HepG2 (cell line): ENCODE results near the gene STK32C. TPM values are rescaled to one million over a fixed set of nuclear protein-coding genes. Genes with fewer than 3 reads are reported as not detected.

Experiments used
- ARID2 ChIP-seq: sonication (generic); formaldehyde crosslinking; IDR thresholded peaks from 2 replicates; pipeline ENCODE4 v1.8.1; 2022; ENCODE audit warnings: mild to moderate bottlenecking, missing genetic modification reagents, borderline replicate concordance
- FOXA3 ChIP-seq: IDR thresholded peaks from 2 replicates; pipeline ENCODE4 v1.6.1; 2016; ENCODE audit warnings: missing genetic modification reagents, missing compliant biosample characterization
- MAFF ChIP-seq: IDR thresholded peaks from 2 replicates; pipeline ENCODE4 v1.6.1; 2011; ENCODE audit warnings: low read depth, low read length, improper control_type of control experiment
- ZNF180 ChIP-seq: sonication (generic); formaldehyde crosslinking; IDR thresholded peaks from 2 replicates; pipeline ENCODE4 v1.4.0; 2020; ENCODE audit warnings: low read depth, missing genetic modification reagents, borderline replicate concordance
- ZNF292 ChIP-seq: sonication (generic); formaldehyde crosslinking; IDR thresholded peaks from 2 replicates; pipeline ENCODE4 v1.8.1; 2022; ENCODE audit warnings: mild to moderate bottlenecking, low read depth, missing genetic modification reagents, borderline replicate concordance
- ZNF660 ChIP-seq: sonication (generic); formaldehyde crosslinking; IDR thresholded peaks from 2 replicates; pipeline ENCODE4 v1.5.1; 2020; ENCODE audit warnings: mild to moderate bottlenecking, low read depth, missing genetic modification reagents, borderline replicate concordance
- ZSCAN22 ChIP-seq: sonication (generic); formaldehyde crosslinking; IDR thresholded peaks from 2 replicates; pipeline ENCODE4 v1.4.0; 2020; ENCODE audit warnings: mild to moderate bottlenecking, missing genetic modification reagents
- polyA plus RNA-seq, 8 experiments: library from polyadenylated mRNA; depleted of rRNA in 3 of 8; stranded (reverse) in 7 of 8; unstranded in 1 of 8; fragments of >200 nt; fragmentation: Illumina TruSeq in 4 of 8; extraction: Trizol in 4 of 8; gene quantifications; 2 replicates each; pipeline versions ENCODE4 v1.2.1 to v1.2.3, GENCODE V29; 2011 to 2016; ENCODE audit warnings: low read depth in 4 of 8, missing spikeins in 1 of 8, mixed read lengths in 1 of 8; ENCODE audit not compliant: insufficient read depth in 1 of 8
- total RNA-seq, 5 experiments: library from RNA; depleted of rRNA; stranded (reverse); fragments of >200 nt; fragmentation: Illumina TruSeq; extraction: Trizol; gene quantifications; 2 replicates each; pipeline ENCODE4 v1.2.3, GENCODE V29; 2016; ENCODE audit warnings: low read depth in 1 of 5
- TF ChIP-seq, protein P1 (sequence below): sonication (generic); formaldehyde crosslinking; IDR thresholded peaks from 2 replicates; pipeline ENCODE4 v1.4.0; 2020; ENCODE audit warnings: missing genetic modification reagents, borderline replicate concordance
- TF ChIP-seq, protein P2 (sequence below): sonication (generic); formaldehyde crosslinking; IDR thresholded peaks from 2 replicates; pipeline ENCODE4 v1.4.0; 2020; ENCODE audit warnings: mild to moderate bottlenecking, missing genetic modification reagents, borderline replicate concordance
- TF ChIP-seq, protein P3 (sequence below): sonication (generic); formaldehyde crosslinking; IDR thresholded peaks from 2 replicates; pipeline ENCODE4 v1.5.0; 2020; ENCODE audit warnings: missing genetic modification reagents
- TF ChIP-seq, protein P4 (sequence below): IDR thresholded peaks from 2 replicates; pipeline ENCODE4 v1.6.1; 2012; ENCODE audit warnings: inconsistent platforms
- TF ChIP-seq, protein P5 (sequence below): sonication (generic); formaldehyde crosslinking; IDR thresholded peaks from 2 replicates; pipeline ENCODE4 v1.5.0; 2020; ENCODE audit warnings: mild to moderate bottlenecking, missing genetic modification reagents, borderline replicate concordance
- TF ChIP-seq, protein P6 (sequence below): sonication (generic); formaldehyde crosslinking; IDR thresholded peaks from 2 replicates; pipeline ENCODE4 v1.5.1; 2020; ENCODE audit warnings: missing genetic modification reagents, mild to moderate bottlenecking, borderline replicate concordance

STK32C gene
- total and polyA plus RNA-seq, 2 of the 13 experiments (the other 11 are each of a cell fraction or from before 2014, with no cell fraction given), result 10.9 to 19.4 TPM

DNA sequence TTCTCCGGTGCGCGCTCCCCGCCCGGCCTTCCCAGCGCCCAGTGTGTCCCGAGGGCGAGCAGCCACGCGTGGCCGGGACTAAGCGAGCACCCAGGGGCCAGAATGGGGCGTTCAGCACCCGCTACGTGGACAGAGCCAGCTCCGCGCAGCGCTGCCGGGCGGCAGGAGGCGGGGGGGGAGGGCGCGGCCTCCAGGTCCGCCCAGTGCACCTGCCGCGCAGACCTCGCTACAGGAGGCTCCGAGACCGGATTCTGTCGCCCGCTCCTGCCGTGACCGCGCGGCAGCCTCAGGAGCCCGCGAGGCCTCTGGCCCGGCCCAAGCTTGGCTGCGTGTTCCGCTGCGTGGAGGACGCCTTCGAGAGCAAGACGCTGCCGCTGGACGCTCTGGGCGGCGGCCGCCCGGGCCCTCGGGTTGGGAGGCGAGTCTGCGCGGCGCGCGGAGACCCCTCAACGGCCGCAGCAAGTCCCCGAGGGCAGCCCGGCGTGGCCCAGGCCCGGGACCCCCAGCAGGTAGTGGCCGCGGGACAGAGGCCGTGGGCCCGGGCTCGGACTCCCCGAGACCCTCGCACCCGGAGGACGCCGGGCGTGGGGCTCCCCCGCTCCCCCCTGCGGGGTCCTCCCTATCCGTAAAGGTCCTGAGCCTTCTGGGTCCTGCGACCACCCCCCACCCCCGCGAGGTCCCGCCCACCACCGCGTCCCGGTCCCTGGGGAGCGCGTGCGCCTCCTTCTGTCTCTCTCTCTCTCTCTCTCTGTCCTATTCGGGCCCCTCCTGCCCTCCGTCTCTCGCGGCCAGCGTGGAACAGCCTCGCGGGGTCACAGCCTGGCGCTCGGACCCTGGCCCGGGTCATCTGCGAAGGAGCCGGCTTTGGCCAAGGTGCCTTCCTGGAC is 121.9 kb downstream of the STK32C start (continued):
- TF ChIP-seq, protein P1, sequence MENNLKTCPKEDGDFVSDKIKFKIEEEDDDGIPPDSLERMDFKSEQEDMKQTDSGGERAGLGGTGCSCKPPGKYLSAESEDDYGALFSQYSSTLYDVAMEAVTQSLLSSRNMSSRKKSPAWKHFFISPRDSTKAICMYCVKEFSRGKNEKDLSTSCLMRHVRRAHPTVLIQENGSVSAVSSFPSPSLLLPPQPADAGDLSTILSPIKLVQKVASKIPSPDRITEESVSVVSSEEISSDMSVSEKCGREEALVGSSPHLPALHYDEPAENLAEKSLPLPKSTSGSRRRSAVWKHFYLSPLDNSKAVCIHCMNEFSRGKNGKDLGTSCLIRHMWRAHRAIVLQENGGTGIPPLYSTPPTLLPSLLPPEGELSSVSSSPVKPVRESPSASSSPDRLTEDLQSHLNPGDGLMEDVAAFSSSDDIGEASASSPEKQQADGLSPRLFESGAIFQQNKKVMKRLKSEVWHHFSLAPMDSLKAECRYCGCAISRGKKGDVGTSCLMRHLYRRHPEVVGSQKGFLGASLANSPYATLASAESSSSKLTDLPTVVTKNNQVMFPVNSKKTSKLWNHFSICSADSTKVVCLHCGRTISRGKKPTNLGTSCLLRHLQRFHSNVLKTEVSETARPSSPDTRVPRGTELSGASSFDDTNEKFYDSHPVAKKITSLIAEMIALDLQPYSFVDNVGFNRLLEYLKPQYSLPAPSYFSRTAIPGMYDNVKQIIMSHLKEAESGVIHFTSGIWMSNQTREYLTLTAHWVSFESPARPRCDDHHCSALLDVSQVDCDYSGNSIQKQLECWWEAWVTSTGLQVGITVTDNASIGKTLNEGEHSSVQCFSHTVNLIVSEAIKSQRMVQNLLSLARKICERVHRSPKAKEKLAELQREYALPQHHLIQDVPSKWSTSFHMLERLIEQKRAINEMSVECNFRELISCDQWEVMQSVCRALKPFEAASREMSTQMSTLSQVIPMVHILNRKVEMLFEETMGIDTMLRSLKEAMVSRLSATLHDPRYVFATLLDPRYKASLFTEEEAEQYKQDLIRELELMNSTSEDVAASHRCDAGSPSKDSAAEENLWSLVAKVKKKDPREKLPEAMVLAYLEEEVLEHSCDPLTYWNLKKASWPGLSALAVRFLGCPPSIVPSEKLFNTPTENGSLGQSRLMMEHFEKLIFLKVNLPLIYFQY (CRISPR knock-in tag), result no peak
- TF ChIP-seq, protein P2, sequence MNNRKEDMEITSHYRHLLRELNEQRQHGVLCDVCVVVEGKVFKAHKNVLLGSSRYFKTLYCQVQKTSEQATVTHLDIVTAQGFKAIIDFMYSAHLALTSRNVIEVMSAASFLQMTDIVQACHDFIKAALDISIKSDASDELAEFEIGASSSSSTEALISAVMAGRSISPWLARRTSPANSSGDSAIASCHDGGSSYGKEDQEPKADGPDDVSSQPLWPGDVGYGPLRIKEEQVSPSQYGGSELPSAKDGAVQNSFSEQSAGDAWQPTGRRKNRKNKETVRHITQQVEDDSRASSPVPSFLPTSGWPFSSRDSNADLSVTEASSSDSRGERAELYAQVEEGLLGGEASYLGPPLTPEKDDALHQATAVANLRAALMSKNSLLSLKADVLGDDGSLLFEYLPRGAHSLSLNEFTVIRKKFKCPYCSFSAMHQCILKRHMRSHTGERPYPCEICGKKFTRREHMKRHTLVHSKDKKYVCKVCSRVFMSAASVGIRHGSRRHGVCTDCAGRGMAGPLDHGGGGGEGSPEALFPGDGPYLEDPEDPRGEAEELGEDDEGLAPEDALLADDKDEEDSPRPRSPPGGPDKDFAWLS (CRISPR knock-in tag), result no peak
- TF ChIP-seq ZSCAN22 (CRISPR knock-in tag) (no peak), ZNF180 (CRISPR knock-in tag) (no peak), ZNF660 (CRISPR knock-in tag) (no peak), ARID2 (no peak), ZNF292 (CRISPR knock-in tag) (no peak), MAFF (no peak), FOXA3 (CRISPR knock-in tag) (no peak)
- TF ChIP-seq, protein P3, sequence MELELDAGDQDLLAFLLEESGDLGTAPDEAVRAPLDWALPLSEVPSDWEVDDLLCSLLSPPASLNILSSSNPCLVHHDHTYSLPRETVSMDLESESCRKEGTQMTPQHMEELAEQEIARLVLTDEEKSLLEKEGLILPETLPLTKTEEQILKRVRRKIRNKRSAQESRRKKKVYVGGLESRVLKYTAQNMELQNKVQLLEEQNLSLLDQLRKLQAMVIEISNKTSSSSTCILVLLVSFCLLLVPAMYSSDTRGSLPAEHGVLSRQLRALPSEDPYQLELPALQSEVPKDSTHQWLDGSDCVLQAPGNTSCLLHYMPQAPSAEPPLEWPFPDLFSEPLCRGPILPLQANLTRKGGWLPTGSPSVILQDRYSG (CRISPR knock-in tag), result no peak
- TF ChIP-seq, protein P4, sequence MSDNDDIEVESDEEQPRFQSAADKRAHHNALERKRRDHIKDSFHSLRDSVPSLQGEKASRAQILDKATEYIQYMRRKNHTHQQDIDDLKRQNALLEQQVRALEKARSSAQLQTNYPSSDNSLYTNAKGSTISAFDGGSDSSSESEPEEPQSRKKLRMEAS, result peak; percentile 18; the same call in 1 of the 2 replicates
- TF ChIP-seq, protein P5, sequence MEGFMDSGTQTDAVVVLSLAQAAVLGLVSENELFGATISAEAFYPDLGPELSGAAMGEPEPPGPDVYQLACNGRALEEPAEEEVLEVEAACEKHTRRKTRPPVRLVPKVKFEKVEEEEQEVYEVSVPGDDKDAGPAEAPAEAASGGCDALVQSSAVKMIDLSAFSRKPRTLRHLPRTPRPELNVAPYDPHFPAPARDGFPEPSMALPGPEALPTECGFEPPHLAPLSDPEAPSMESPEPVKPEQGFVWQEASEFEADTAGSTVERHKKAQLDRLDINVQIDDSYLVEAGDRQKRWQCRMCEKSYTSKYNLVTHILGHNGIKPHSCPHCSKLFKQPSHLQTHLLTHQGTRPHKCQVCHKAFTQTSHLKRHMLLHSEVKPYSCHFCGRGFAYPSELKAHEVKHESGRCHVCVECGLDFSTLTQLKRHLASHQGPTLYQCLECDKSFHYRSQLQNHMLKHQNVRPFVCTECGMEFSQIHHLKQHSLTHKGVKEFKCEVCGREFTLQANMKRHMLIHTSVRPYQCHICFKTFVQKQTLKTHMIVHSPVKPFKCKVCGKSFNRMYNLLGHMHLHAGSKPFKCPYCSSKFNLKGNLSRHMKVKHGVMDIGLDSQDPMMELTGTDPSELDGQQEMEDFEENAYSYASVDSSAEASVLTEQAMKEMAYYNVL (CRISPR knock-in tag), result no peak
- TF ChIP-seq, protein P6, sequence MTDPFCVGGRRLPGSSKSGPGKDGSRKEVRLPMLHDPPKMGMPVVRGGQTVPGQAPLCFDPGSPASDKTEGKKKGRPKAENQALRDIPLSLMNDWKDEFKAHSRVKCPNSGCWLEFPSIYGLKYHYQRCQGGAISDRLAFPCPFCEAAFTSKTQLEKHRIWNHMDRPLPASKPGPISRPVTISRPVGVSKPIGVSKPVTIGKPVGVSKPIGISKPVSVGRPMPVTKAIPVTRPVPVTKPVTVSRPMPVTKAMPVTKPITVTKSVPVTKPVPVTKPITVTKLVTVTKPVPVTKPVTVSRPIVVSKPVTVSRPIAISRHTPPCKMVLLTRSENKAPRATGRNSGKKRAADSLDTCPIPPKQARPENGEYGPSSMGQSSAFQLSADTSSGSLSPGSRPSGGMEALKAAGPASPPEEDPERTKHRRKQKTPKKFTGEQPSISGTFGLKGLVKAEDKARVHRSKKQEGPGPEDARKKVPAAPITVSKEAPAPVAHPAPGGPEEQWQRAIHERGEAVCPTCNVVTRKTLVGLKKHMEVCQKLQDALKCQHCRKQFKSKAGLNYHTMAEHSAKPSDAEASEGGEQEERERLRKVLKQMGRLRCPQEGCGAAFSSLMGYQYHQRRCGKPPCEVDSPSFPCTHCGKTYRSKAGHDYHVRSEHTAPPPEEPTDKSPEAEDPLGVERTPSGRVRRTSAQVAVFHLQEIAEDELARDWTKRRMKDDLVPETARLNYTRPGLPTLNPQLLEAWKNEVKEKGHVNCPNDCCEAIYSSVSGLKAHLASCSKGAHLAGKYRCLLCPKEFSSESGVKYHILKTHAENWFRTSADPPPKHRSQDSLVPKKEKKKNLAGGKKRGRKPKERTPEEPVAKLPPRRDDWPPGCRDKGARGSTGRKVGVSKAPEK (CRISPR knock-in tag), result no peak
